Panc1 (cell line): ENCODE measurements around the gene METTL9. TPM values are rescaled to one million over a fixed set of nuclear protein-coding genes. Genes with fewer than 3 reads are reported as not detected.

Experiments
- ATAC-seq: fragments of 200-7000 bp; cut with Tn5 transposase; 2 replicates; pipeline ENCODE4 v1.9.1; 2020; ENCODE audit warnings: mild to moderate bottlenecking, moderate library complexity
- BruUV-seq: library from RNA; stranded (reverse); fragments of 400-500 nt; replicated peaks from 2 replicates; lab custom pipeline; 2021; lab: Mats Ljungman, UMichigan
- CTCF ChIA-PET: fragments of 300-600 bp; sonication (Branson Sonifier 250); formaldehyde crosslinking; loops from one replicate; lab custom pipeline; 2022; ENCODE audit warnings: antibody characterized with exemption; lab: Charles Lee
- POLR2A ChIA-PET: fragments of 300-600 bp; sonication (Branson Sonifier 250); formaldehyde crosslinking; loops from one replicate; lab custom pipeline; 2022; ENCODE audit warnings: antibody characterized with exemption; lab: Charles Lee
- DNase-seq: peaks from one replicate; pipeline ENCODE4 v3.0.0-alpha.2; 2010; ENCODE audit warnings: low read depth, low spot score
- H3K27ac ChIP-seq: 2 replicates; pipeline ENCODE4 v1.5.1; 2011; ENCODE audit warnings: mild to moderate bottlenecking, low read length, inconsistent platforms
- H3K27me3 ChIP-seq: fragments of 200-500 bp; sonication (Bioruptor generic); 2 replicates; pipeline ENCODE4 v1.6.0; 2014; ENCODE audit warnings: low read length, inconsistent platforms; ENCODE audit not compliant: control insufficient read depth, insufficient read depth
- H3K36me3 ChIP-seq: fragments of 200-500 bp; sonication (Bioruptor generic); 2 replicates; pipeline ENCODE4 v1.5.1; 2014; ENCODE audit warnings: inconsistent platforms, mild to moderate bottlenecking, low read length, moderate library complexity; ENCODE audit not compliant: control insufficient read depth, insufficient read depth
- H3K4me1 ChIP-seq: 2 replicates; pipeline ENCODE4 v1.5.1; 2011; ENCODE audit warnings: inconsistent platforms, mild to moderate bottlenecking, low read length, moderate library complexity; ENCODE audit not compliant: control insufficient read depth, insufficient read depth
- H3K4me3 ChIP-seq, 2 experiments: 2 replicates each; pipeline ENCODE4 v1.5.1; 2011 to 2012; ENCODE audit warnings: low read depth in 2 of 2, low read length in 2 of 2, mild to moderate bottlenecking in 2 of 2, inconsistent platforms in 1 of 2, moderate library complexity in 1 of 2
- H3K9me3 ChIP-seq: fragments of 200-500 bp; sonication (Bioruptor generic); 2 replicates; pipeline ENCODE4 v1.5.1; 2014; ENCODE audit warnings: low read depth, mild to moderate bottlenecking, inconsistent platforms, low read length, moderate library complexity; ENCODE audit not compliant: control insufficient read depth, insufficient read depth
- POLR2AphosphoS5 ChIP-seq: IDR thresholded peaks from 2 replicates; pipeline ENCODE4 v1.6.1; 2012; ENCODE audit warnings: mild to moderate bottlenecking, low read depth, low read length, moderate library complexity
- SIN3A ChIP-seq: IDR thresholded peaks from 2 replicates; pipeline ENCODE4 v1.6.1; 2012; ENCODE audit warnings: low read depth, mild to moderate bottlenecking, low read length, moderate library complexity, borderline replicate concordance; ENCODE audit not compliant: insufficient read depth
- TCF7L2 ChIP-seq: IDR thresholded peaks from 2 replicates; pipeline ENCODE4 v1.6.1; 2011; ENCODE audit warnings: mild to moderate bottlenecking, low read depth, low read length, inconsistent platforms
- in situ Hi-C: cut with HindIII; loops from 2 replicates; pipeline ENCODE4 v1.10.0; 2016; ENCODE audit warnings: low sequenced_read_pairs, low pct_unique_long_range_greater_than_20kb
- intact Hi-C: fragments of 100-400 bp; cut with micrococcal nuclease; formaldehyde crosslinking; loops from one replicate; pipeline ENCODE4 v1.10.0; 2022; ENCODE audit not compliant: unreplicated experiment
- total RNA-seq: library from RNA; stranded (reverse); gene quantifications from one replicate; pipeline ENCODE4 v1.2.1, GENCODE V29; 2021; ENCODE audit not compliant: unreplicated experiment
- TF ChIP-seq, protein P1 (sequence below): fragments of 450-650 bp; IDR thresholded peaks from 2 replicates; pipeline ENCODE4 v1.5.1; 2017; ENCODE audit warnings: mild to moderate bottlenecking
- TF ChIP-seq, protein P2 (sequence below), 2 experiments: IDR thresholded peaks; 2 replicates each; pipeline ENCODE4 v1.6.1; 2011 to 2012; ENCODE audit warnings: low read depth in 2 of 2, control low read depth in 1 of 2, low read length in 1 of 2, mild to moderate bottlenecking in 1 of 2, moderate library complexity in 1 of 2; ENCODE audit not compliant: insufficient read depth in 1 of 2

The METTL9 gene
- total RNA-seq, 1 experiment from 2014 or later, result 86.1 TPM

DNA sequence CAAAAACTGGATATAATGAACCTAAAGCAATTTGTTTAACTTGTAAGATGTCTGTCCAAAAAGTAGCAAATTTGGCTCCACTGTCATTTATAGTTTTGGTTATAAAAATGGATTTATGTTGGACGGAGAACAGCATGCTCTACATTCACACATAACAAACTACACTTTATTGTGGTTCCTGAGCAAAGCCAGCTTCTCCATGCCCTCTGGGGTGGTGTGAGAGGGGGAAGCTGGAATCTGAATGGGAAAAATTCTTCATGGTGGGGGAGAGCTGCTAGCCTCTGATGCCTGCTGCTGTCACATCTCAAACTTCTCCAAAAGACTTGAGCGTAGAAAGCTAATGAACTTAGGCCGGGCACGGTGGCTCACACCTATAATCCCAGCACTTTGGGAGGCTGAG is 9.8 kb upstream of the METTL9 start:
- H3K4me1 ChIP-seq, result no peaks in the 10 kb centered on the region
- in situ Hi-C loops (no loop called here), intact Hi-C loops (no loop called here)
- no peak overlapping the region for H3K27ac ChIP-seq
- no TSS peak for BruUV-seq
- no peaks in the 10 kb centered on the region for H3K9me3 ChIP-seq
- ChIA-PET POLR2A (no interaction called here), CTCF (no interaction called here)
- no peak overlapping the region for H3K4me3 ChIP-seq
- TF ChIP-seq, protein P1, sequence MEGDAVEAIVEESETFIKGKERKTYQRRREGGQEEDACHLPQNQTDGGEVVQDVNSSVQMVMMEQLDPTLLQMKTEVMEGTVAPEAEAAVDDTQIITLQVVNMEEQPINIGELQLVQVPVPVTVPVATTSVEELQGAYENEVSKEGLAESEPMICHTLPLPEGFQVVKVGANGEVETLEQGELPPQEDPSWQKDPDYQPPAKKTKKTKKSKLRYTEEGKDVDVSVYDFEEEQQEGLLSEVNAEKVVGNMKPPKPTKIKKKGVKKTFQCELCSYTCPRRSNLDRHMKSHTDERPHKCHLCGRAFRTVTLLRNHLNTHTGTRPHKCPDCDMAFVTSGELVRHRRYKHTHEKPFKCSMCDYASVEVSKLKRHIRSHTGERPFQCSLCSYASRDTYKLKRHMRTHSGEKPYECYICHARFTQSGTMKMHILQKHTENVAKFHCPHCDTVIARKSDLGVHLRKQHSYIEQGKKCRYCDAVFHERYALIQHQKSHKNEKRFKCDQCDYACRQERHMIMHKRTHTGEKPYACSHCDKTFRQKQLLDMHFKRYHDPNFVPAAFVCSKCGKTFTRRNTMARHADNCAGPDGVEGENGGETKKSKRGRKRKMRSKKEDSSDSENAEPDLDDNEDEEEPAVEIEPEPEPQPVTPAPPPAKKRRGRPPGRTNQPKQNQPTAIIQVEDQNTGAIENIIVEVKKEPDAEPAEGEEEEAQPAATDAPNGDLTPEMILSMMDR, result no peak
- TF ChIP-seq SIN3A (no peak), POLR2AphosphoS5 (no peak), TCF7L2 (no peak)
- TF ChIP-seq, protein P2, sequence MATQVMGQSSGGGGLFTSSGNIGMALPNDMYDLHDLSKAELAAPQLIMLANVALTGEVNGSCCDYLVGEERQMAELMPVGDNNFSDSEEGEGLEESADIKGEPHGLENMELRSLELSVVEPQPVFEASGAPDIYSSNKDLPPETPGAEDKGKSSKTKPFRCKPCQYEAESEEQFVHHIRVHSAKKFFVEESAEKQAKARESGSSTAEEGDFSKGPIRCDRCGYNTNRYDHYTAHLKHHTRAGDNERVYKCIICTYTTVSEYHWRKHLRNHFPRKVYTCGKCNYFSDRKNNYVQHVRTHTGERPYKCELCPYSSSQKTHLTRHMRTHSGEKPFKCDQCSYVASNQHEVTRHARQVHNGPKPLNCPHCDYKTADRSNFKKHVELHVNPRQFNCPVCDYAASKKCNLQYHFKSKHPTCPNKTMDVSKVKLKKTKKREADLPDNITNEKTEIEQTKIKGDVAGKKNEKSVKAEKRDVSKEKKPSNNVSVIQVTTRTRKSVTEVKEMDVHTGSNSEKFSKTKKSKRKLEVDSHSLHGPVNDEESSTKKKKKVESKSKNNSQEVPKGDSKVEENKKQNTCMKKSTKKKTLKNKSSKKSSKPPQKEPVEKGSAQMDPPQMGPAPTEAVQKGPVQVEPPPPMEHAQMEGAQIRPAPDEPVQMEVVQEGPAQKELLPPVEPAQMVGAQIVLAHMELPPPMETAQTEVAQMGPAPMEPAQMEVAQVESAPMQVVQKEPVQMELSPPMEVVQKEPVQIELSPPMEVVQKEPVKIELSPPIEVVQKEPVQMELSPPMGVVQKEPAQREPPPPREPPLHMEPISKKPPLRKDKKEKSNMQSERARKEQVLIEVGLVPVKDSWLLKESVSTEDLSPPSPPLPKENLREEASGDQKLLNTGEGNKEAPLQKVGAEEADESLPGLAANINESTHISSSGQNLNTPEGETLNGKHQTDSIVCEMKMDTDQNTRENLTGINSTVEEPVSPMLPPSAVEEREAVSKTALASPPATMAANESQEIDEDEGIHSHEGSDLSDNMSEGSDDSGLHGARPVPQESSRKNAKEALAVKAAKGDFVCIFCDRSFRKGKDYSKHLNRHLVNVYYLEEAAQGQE (IDR thresholded peaks at IDR 0.05; ENCODE audit: insufficient read depth in 1 of 2, low read depth in 2 of 2, low read length in 1 of 2), result no peak
- ATAC-seq (no peak), DNase-seq (no peak)
- H3K27me3 ChIP-seq, result no peaks in the 10 kb centered on the region
- no peaks in the 10 kb centered on the region for H3K36me3 ChIP-seq

DNA sequence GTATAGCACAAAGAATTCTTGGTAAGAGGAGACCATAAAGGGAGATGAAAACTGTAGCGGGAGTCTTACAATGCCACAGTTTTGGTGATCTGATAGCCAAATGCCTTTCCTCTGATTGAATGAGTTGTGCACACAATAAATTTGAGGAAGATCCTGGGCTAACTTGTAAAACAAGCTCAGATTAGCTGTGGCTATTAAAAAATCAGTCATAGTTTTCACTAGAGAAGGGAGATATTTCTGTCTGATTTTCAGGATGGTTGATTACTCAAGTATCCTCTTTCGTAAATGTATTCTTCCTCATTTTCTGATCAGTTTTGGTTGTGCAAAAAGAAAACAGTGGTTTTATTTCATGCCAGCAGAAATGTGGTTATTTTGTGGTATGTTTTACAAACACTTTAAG is 9.1 kb upstream of the METTL9 start:
- POLR2A ChIA-PET, result no interaction called here
- H3K4me3 ChIP-seq, result no peak overlapping the region
- DNase-seq (no peak), ATAC-seq (no peak)
- no peaks in the 10 kb centered on the region for H3K27me3 ChIP-seq
- no peaks in the 10 kb centered on the region for H3K4me1 ChIP-seq
- no peaks in the 10 kb centered on the region for H3K9me3 ChIP-seq
- H3K27ac ChIP-seq, result no peak overlapping the region
- TF ChIP-seq, protein P2 (IDR thresholded peaks at IDR 0.05; ENCODE audit: insufficient read depth in 1 of 2, low read depth in 2 of 2, low read length in 1 of 2), result no peak
- TF ChIP-seq, protein P1, result no peak
- TF ChIP-seq TCF7L2 (no peak), SIN3A (no peak), POLR2AphosphoS5 (no peak)
- in situ Hi-C loops, result no loop called here
- intact Hi-C loops, result no loop called here
- H3K36me3 ChIP-seq, result no peaks in the 10 kb centered on the region
- CTCF ChIA-PET, result interaction anchor here (0.6 kb wide), 1 partner anchor 134 kb away, joined by 4 read pairs; no protein-coding TSS in a partner anchor
- BruUV-seq, result no TSS peak
